GM23338 (cell line): ENCODE data around the gene PEX11A.

ENCODE experiments used
- CTCF ChIP-seq, 2 experiments: fragments of 200-600 bp in 1 of 2; sonication (generic) in 1 of 2; conservative IDR thresholded peaks; 2 replicates each; pipeline versions ENCODE4 v1.5.1 to v1.6.1; 2016 to 2017; ENCODE audit warnings: antibody characterized with exemption in 2 of 2, low read depth in 2 of 2, mild to moderate bottlenecking in 2 of 2, moderate library complexity in 1 of 2
- POLR2AphosphoS5 ChIP-seq: IDR thresholded peaks from 2 replicates; pipeline ENCODE4 v1.6.1; 2016; ENCODE audit warnings: antibody characterized with exemption, low read depth

- TF ChIP-seq POLR2AphosphoS5 (no peak), CTCF (conservative IDR thresholded peaks at IDR 0.05; ENCODE audit: low read depth in 2 of 2) (no peak)
Observed at GRCh38 chr15:89672221-89673164, 18.1 kb downstream of the PEX11A start.
